Omental fat pad (tissue), 4 donors: ENCODE data around the gene MEOX1. TPM values are rescaled to one million over a fixed set of nuclear protein-coding genes. Genes with fewer than 3 reads are reported as not detected.

Source experiments
- ATAC-seq: fragments of 150-250 bp; one replicate; pipeline ENCODE4 v1.9.1; 2016; ENCODE audit warnings: mild to moderate bottlenecking, moderate library complexity; ENCODE audit not compliant: low FRiP score
- DNase-seq: peaks from one replicate; pipeline ENCODE4 v3.0.0-alpha.2; 2019; ENCODE audit warnings: low spot score
- total RNA-seq, 4 donors: library from RNA; depleted of rRNA; stranded (reverse); fragments of >200 nt; gene quantifications; one replicate each; pipeline ENCODE4 v1.1.0, GENCODE V29; 2016
- TF ChIP-seq, protein P1 (sequence below), 3 donors: fragments of 450-650 bp; IDR thresholded peaks; one replicate each; pipeline ENCODE4 v1.5.1; 2016 to 2017; ENCODE audit warnings: antibody characterized with exemption in 3 of 3, mild to moderate bottlenecking in 3 of 3, moderate library complexity in 2 of 3

The MEOX1 gene
- total RNA-seq, 4 donors from 2014 or later: 5.6 to 56.6 (median 11.1) TPM

DNA sequence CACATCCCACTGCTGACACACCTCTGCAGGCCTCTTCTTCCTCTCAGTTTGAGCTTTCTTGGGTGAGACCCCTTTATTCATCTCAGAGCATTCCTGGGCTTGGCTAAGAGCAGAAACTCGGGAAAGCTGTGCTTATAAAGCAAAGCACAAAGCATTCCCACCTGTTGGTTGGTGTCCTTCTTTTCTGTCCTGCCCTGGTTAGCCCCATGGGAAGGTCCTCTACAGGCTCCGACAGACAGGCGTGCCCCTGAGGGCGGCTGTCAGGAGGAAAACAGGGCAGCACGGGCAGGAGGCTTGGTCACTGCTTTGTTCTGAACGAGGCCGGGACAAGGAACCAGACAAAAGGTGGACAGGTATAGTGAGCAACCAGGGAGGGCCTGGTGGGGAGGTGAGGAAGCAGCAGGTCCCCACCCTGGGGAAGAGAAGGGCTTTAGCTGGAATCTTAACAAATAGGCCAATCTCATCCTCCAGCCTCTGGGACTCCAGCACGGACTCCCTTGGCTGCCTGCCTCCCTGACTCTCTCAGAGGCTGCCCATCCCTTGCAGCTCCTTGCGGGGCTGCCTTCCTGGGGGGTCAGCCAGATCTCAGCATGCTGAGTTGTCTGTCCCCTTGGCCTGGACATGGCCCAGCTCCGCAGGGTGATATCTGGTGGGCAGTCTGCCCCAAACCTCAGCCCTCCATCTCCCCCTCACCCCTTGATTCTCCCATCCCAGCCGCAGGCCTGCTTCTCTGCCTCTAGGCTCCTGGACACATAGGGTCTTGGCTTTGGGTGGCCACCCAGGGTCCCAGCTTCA lies 1.7 kb downstream of the MEOX1 start:
- ATAC-seq: no peak
- DNase-seq: no peak
- TF ChIP-seq, protein P1, sequence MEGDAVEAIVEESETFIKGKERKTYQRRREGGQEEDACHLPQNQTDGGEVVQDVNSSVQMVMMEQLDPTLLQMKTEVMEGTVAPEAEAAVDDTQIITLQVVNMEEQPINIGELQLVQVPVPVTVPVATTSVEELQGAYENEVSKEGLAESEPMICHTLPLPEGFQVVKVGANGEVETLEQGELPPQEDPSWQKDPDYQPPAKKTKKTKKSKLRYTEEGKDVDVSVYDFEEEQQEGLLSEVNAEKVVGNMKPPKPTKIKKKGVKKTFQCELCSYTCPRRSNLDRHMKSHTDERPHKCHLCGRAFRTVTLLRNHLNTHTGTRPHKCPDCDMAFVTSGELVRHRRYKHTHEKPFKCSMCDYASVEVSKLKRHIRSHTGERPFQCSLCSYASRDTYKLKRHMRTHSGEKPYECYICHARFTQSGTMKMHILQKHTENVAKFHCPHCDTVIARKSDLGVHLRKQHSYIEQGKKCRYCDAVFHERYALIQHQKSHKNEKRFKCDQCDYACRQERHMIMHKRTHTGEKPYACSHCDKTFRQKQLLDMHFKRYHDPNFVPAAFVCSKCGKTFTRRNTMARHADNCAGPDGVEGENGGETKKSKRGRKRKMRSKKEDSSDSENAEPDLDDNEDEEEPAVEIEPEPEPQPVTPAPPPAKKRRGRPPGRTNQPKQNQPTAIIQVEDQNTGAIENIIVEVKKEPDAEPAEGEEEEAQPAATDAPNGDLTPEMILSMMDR (IDR thresholded peaks at IDR 0.05): no peak

DNA sequence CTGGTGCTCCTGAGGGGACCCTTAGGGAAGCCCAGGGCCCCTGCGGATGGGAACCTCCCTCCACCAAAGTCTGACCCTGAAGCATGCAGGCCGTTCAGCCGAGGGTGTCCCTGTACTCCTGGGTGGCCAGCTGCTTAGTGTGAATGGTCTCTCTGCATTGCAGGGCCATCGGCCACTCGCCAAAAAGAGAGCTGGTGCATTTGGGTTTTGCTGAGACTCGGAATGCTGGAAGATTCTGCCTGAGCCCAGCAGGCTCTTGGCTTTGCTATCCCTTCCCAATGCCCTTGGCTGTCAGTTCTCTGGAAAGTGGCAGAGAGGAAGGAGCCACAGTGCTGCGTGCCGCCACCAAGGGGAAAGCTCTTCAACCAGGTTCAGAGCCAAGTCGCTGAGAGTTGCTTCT lies 2.8 kb downstream of the MEOX1 start:
- DNase-seq: no peak
- TF ChIP-seq, protein P1 (IDR thresholded peaks at IDR 0.05): no peak
- ATAC-seq: no peak

DNA sequence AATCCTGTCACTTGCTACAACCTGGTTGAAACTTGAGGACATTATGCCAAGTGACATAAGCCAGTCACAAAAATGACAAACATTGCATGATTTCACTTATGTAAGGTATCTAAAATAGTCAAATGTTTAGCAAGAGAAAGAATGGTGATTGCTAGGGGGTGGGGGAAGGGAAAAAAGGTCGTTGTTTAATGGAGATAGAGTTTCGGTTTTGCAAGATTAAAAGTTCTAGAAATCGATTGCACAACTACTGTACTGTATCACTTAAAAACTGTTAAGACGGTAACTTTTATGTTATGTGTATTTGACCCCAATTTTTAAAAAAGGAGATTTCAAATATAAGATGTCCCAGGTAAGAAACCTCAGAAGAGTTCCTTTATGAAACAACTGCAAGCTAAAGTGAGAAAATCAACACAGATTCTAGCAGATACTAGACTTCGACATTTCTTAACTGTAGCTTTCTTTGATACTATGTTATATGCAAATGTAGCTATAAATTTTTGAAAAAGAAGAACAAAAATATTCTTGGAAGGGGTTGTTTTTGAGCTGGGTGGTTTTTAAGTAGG lies 5.9 kb downstream of the MEOX1 start:
- TF ChIP-seq, protein P1 (IDR thresholded peaks at IDR 0.05): no peak
- ATAC-seq (no peak), DNase-seq (no peak)

DNA sequence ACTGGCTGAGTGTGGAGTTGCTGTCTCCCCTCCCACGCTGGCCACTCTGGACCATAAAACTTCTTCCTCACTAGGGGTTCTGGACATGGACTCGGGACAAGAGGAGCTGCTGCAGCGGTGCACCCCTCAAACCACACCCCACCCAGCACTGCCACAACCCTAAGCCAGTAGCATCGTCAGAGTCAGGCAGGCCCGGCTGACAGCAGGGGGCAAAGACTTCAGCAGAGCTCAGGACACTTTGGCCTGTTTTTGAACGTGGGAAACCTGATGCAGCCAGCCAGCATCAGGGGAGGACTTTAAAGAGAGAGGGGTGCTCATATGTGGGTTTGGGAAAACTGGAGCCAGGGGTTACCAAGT lies 9.6 kb downstream of the MEOX1 start:
- TF ChIP-seq, protein P1 (IDR thresholded peaks at IDR 0.05): no peak
- no peak for ATAC-seq
- no peak for DNase-seq

DNA sequence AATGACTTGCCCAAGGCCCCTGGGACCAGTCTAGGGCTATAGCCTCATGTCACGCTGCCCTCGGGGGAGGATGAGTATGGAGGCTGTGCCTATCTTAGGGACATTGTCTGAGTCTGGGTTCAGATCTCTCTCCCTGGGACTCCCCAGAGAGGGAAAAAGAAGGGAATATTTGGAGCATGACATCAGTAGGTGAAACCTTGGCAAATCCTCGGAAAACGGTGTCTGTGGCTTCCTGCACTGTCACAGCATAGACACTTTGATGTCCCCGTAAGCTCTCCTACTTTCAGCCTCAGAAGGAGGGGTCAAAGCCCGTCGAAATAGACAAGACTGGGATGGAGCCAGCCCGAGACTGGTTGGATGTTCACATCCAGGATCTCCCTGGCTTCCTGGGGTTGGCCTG lies 11.3 kb downstream of the MEOX1 start:
- TF ChIP-seq, protein P1 (IDR thresholded peaks at IDR 0.05): no peak
- no peak for ATAC-seq
- no peak for DNase-seq

DNA sequence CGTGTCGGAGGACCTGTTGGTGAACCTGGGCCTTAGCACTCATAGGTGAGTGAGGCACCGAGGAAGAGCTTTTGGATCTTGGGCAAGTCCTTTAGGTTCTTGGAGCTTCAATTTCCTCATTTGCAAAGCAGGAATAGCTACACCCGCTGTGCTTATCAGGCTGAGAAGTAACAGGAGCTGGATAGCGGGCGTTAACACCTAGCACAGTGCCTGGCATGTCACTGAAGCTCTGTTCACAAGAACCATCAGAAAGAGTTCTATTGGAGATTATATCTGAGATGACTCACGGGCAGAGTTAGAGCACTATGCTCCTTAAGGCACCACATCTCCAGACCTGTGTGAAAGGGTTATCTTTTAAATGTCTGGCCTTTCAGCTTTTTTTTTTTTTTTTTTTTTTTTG lies 12.8 kb downstream of the MEOX1 start:
- TF ChIP-seq, protein P1 (IDR thresholded peaks at IDR 0.05): no peak
- no peak for ATAC-seq
- DNase-seq: no peak
